K562 treated with DMSO at 1 percent for 4 hours (cell line): ENCODE measurements around the gene SPOCD1. TPM values are rescaled to one million over a fixed set of nuclear protein-coding genes. Genes with fewer than 3 reads are reported as not detected.

Source experiments
- total RNA-seq: library from RNA; unstranded; fragments of 300-600 nt; gene quantifications from 2 replicates; pipeline ENCODE4 v1.2.3, GENCODE V29; 2022; ENCODE audit not compliant: insufficient read depth

Gene SPOCD1
- 0.94 and 3.4 TPM in 2 replicates for total RNA-seq

GRCh38 chr1:31815752-31816500 lies at the start of gene SPOCD1:
SPOCD1 (minus strand) TSS chr1:31816022; CDS start chr1:31815333, 689 bp downstream.

GRCh38 chr1:31764312-31765040 lies 51.3 kb downstream of the SPOCD1 start, which contains the start of gene ADGRB2:
ADGRB2 (minus strand) TSS chr1:31764340; CDS start chr1:31757221, 7,119 bp downstream.

Other genes starting within 250 kb of the SPOCD1 start
- 0.95 TPM in 1 of 2 replicates, not detected in the other for gene TINAGL1, start 239.5 kb downstream of the SPOCD1 start, total RNA-seq
- gene HCRTR1, start 198.3 kb downstream of the SPOCD1 start, total RNA-seq: not detected in 2 replicates
- gene PEF1, start 171.1 kb downstream of the SPOCD1 start, total RNA-seq: 39.5 and 47.4 TPM in 2 replicates
- not detected in 2 replicates for gene COL16A1, start 112.0 kb downstream of the SPOCD1 start, total RNA-seq
- 0.30 and 0.47 TPM in 2 replicates for gene ADGRB2, start 51.7 kb downstream of the SPOCD1 start, total RNA-seq
- 151 and 161 TPM in 2 replicates for gene PTP4A2, start 122.3 kb upstream of the SPOCD1 start, total RNA-seq
- gene KHDRBS1, start 197.8 kb upstream of the SPOCD1 start, total RNA-seq: 131 and 140 TPM in 2 replicates